OCI-M2 (cell line): ENCODE data around the gene SLC39A5.

Experiments
- DNase-seq: peaks from one replicate; lab custom pipeline; 2025; ENCODE audit not compliant: unreplicated experiment; lab: John Stamatoyannopoulos, UW

SLC39A5 gene

DNA sequence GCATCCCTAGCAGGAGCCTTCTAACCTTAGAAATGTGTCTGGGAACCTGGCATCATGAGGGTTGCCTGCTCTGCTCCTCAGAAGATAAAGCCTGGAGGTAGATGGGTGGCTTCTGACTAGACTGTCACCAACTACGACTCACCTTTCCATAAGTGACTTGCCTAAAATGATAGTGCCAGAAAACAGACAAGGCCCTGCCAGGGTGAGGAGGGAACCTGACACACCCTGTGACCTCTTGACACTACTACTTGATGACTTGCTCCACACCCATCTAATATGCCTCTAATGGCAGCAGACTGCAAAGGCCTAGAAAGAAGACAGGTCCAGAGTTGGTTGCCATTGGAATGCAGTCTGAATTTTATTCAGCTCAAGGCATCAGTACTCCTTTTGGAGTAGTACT lies 17.5 kb upstream of the SLC39A5 start:
- DNase-seq, result no peak

DNA sequence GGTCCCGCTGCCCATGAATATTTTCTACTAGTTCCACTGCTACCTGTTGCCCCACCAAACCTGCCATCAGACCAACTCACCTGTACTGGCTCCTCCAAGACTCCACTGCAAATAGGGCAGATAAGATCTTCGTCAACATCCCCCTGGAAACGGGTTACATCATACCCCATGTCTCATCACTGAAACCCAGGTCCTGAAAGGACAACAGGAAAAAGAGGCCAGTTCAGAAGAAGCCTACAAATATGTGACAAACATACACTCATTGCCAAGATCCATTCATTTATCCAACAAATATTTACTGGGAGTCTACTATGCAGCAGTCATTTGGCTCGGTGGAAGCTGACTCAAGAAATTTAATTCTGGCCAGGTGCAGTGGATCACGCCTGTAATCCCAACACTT lies 16.0 kb upstream of the SLC39A5 start:
- DNase-seq, result no peak

DNA sequence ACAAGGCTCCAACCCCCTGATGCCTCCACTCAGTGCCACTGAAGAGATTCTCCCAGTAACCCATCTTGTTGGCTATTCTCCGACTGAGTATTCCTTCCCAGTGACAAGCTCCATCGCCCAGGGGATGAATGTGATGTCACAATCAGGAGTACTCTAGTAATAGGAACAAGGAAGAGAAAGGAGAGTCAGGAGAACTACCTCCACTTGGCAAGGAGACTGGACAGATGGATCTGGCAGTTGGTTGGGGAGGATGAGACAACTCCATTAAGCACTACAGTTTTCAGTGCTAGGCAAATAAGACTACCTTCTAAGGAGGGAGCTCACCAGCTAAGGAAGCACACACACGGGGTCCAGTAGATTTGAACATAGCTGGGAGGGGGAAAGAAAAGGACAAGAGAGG lies 13.4 kb upstream of the SLC39A5 start:
- no peak for DNase-seq

GRCh38 chr12:56219840-56220239 lies 10.0 kb upstream of the SLC39A5 start:
- no peak for DNase-seq

GRCh38 chr12:56220611-56221231 lies 9.1 kb upstream of the SLC39A5 start:
- DNase-seq, result no peak

DNA sequence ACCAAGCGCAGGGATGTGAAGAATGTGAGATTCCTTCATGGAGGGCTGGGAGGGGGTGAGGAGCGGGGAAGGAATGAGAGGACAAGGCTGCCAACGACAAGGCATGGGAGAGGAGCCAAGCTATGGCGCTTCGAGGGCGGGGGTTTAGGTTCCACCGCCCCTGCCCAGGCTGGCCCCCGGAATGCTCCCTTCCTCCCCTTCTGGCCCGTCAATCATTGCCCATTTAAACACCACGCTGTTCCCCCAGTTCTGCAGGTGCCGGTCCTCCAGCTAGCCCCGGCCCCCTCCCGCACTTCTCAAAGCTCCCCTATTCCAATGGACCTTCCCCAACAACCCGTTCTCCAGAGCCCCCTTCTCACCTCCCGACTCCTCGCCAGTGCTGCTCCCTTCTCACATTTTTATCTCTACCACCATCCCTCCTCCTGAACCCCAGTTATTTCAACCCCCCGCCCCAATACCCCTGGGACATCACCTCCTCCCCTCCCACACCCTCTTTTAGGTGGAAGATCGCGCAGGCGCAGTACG lies 8.6 kb upstream of the SLC39A5 start:
- DNase-seq, result no peak

- peak; percentile 76 for DNase-seq
These were observed 7.9 kb upstream of the SLC39A5 start, which contains the start of gene RNF41 for GRCh38 chr12:56221757-56222530. TSS of gene RNF41 (minus strand) at chr12:56221922. CDS start at chr12:56214047, 7,875 bp downstream.

DNA sequence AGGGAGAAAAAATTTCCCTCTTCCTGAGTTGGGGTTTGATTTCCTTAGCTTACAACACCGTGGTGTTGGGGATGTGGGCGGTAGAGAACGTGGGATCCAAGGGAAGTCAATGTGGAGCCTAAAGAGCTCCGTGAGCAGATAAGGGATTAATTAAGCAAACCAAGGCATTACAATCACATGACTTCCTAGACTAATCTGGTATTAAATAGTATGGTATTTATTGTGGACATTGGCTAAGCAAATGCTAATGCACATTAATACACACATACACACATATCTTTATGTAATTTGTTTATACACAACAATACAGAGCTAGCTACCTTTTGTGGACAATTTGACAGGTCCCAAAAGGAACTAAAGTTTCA lies 7.3 kb upstream of the SLC39A5 start:
- no peak for DNase-seq

- DNase-seq, result no peak
These were observed 6.2 kb upstream of the SLC39A5 start for GRCh38 chr12:56223571-56224101.

DNA sequence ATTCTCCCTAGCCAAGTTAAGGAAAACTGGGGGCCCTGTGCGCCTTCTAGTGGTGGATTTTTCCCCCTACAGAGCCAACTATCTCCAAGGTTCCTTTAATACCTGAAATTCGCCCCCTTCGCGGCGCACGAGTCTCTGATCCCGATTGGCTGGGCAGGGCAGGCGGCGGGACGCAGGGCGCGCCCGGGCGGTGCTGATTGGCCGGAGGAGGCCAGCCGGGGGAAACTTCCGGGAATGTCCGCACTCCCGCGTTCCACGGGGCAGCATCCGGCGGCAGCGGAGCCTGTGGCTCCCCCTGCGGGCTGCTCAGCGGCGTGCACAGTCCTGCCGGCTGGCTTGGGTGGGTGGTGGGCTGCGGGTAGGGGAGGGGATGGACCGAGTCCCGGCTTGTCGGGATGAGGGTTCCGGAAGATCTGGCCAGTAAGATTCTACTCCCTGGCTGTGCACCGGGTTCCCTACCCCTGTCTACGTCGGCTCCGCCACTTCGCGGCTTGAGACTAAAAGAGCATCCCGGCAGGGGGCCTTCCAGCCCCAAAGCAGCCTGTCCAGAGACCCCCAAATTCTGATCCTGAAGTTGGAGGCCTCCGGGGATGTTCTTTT lies 5.6 kb upstream of the SLC39A5 start, which contains the start of gene NABP2:
NABP2 (plus strand) TSS at position 241 of the 600 bp plus-strand sequence. CDS start 515 bp downstream, outside the sequence.
- DNase-seq, result no peak

DNA sequence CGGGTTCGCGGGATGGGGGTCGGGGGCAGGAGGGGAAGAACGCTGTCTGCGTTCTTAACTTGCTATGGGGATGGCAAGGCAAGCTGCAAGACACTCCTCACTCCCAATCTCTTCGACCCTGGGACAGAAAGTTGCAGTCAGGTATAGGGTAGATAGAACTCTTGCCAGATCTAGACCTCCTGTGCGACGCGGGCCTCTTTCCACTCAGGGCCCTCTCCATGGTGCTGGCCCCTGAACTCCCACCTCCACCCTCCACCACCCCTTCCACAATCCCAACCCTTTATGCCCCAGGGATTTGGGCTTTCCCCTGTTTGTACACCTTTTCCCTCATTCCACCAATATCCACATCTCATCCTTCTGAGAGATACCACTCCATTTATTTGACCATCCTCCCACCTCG lies 4.9 kb upstream of the SLC39A5 start:
- no peak for DNase-seq

DNA sequence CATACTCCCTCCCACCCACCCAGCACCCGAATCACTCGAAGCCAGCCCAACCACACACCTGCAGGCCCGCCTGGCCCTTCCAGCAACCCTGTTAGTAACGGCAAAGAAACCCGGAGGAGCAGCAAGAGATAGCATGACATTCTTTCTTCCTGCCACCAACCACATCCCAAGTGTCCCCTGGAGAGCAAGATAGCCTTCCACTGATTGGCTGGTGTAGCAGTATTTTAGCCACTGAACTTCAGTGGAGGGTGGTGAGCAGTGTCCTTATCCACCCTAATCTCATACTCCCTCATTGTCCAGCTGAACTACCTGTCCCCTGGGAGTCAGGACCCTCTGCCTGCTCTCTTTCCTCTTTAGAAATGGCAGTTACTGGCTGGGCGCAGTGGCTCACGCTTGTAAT lies 769 bp upstream of the SLC39A5 start:
- no peak for DNase-seq

GRCh38 chr12:56230432-56231183 lies 757 bp downstream of the SLC39A5 start:
- no peak for DNase-seq

DNA sequence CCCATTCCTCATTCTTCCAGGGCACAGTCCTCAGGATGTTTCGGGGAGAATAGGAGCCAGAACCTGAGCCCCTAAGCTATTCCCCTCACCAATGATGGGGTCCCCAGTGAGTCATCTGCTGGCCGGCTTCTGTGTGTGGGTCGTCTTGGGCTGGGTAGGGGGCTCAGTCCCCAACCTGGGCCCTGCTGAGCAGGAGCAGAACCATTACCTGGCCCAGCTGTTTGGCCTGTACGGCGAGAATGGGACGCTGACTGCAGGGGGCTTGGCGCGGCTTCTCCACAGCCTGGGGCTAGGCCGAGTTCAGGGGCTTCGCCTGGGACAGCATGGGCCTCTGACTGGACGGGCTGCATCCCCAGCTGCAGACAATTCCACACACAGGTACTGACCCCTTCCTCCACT lies 1.3 kb downstream of the SLC39A5 start:
- DNase-seq, result no peak

DNA sequence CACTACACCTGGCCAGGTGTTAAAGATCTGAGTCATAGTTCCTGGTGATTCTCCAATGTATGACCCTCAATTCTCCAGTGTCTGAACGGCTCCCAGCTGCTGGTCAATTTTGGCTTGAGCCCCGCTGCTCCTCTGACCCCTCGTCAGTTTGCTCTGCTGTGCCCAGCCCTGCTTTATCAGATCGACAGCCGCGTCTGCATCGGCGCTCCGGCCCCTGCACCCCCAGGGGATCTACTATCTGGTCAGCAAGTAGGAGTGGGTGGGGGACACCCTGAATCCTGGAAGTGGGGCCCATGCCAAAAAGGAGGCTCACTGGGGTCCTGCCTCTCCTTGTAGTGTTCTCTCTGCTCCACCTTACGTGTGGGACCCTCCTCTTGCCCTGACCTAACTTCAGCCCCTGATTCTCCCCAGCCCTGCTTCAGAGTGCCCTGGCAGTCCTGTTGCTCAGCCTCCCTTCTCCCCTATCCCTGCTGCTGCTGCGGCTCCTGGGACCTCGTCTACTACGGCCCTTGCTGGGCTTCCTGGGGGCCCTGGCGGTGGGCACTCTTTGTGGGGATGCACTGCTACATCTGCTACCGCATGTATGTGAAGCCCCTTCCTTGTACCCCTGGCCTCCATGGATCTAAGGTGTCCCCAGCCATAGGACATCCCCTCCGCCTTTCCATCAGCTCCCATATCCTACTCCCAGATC lies 5.0 kb downstream of the SLC39A5 start:
- DNase-seq, result no peak

DNA sequence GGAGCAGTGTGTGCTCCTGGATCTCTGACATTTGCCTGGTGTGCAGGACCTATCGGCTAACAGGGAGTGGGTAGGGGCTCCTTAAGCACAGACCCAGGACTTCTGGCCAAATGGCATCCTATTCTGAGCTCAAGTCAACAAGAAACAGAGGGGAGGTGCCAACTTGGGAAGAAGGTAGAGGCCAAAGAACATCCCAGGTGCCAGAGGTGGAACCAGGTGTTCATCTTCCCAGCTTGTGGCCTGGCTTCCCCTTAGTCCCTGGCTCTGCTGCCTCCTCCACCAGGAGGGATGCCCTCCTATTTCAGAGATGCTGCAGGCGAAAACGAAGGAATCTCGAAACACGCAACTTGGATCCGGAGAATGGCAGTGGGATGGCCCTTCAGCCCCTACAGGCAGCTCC lies 6.2 kb downstream of the SLC39A5 start:
- no peak for DNase-seq

- DNase-seq, result no peak
These were observed 7.1 kb downstream of the SLC39A5 start for GRCh38 chr12:56236985-56237384.

DNA sequence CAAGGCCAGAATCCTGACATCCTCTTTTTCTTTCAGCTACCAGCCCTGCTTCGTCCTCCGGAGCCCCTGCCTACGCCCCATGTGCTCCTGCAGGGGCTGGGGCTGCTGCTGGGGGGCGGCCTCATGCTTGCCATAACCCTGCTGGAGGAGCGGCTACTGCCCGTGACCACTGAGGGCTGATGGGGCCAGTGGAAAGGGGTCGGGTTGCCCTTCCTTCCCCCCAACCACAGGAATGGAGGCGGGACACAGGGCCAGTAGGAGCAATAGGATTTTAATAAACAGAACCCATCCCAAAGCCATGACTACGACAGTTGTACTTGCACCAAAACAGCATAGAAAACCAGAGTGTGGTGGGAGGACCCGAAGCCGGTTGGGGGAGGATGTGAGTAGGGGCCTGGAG lies 7.7 kb downstream of the SLC39A5 start:
- DNase-seq, result no peak

DNA sequence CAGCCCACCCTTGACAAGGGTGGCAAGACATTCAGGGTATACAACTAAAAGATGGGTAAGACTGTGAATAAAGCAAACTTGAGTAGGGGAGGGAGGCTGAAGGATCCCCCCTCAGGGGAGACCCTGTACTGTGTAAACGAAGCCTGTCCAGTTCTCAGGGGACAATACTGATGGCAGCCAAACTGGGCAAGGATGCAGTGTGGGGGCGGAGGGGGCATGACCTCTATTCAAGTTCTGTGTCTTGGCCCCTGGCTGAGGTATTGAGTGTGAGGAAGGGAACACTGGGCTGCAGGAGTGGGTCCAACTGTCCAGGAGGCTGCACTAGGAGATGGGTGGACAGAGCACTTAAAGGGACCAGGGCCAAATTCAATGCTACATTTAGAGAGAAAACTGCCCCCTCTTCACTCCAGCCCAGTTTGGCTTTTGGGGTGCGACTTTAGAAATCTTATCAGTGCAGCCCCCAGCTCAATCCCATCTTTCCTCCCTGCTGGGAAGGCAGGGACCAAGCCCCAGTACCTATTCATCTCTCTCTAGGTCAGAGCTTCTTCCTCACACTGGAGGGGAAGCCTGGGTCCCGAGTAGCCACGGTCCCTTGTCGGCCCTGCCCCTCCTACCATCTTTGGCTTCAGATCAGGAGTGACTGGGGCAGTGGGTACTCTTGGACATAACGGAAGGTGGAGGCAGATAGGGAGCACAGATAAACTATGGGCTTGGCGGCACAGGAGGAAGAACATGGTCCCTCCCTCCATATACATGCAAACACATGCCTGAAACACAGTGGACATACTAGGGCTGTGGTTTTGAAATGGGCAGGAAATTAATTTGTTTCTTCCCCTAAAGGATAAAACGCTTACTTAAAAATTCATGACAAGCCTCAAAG lies 11.8 kb downstream of the SLC39A5 start:
- no peak for DNase-seq
